GM23338 (cell line): ENCODE results near the gene VWCE. TPM values are rescaled to one million over a fixed set of nuclear protein-coding genes. Genes with fewer than 3 reads are reported as not detected.

Experiments used
- ATAC-seq: fragments of 200-7000 bp; cut with Tn5 transposase; 3 replicates; pipeline ENCODE4 v1.9.1; 2020
- DNase-seq: peaks from one replicate; pipeline ENCODE4 v3.0.0-alpha.2; 2015; ENCODE audit warnings: low spot score
- H2AFZ ChIP-seq: fragments of 200-600 bp; sonication (generic); 2 replicates; pipeline ENCODE4 v1.8.0; 2016; ENCODE audit warnings: antibody characterized with exemption, mild to moderate bottlenecking, moderate library complexity
- H3F3A ChIP-seq: fragments of 200-600 bp; sonication (generic); replicated peaks from 2 replicates; pipeline ENCODE4 v1.8.0; 2017; ENCODE audit warnings: antibody characterized with exemption, mixed run types, low read depth
- H3K27ac ChIP-seq: fragments of 200-600 bp; sonication (generic); 2 replicates; pipeline ENCODE4 v1.6.1; 2016; ENCODE audit warnings: low read depth
- H3K27me3 ChIP-seq: fragments of 200-600 bp; sonication (generic); 2 replicates; pipeline ENCODE4 v1.8.0; 2016; ENCODE audit warnings: mild to moderate bottlenecking, mixed run types, moderate library complexity; ENCODE audit not compliant: insufficient read depth
- H3K36me3 ChIP-seq: fragments of 200-600 bp; sonication (generic); 2 replicates; pipeline ENCODE4 v1.8.0; 2016; ENCODE audit warnings: mild to moderate bottlenecking; ENCODE audit not compliant: insufficient read depth
- H3K4me1 ChIP-seq: fragments of 200-600 bp; sonication (generic); 2 replicates; pipeline ENCODE4 v1.8.0; 2016; ENCODE audit warnings: mild to moderate bottlenecking, moderate library complexity; ENCODE audit not compliant: insufficient read depth
- H3K4me2 ChIP-seq: fragments of 200-600 bp; sonication (generic); 2 replicates; pipeline ENCODE4 v1.7.1; 2017; ENCODE audit warnings: mixed run types
- H3K4me3 ChIP-seq: fragments of 200-600 bp; sonication (generic); 2 replicates; pipeline ENCODE4 v1.6.1; 2016; ENCODE audit warnings: mixed run types
- H3K79me2 ChIP-seq: fragments of 200-600 bp; sonication (generic); replicated peaks from 2 replicates; pipeline ENCODE4 v1.8.0; 2017; ENCODE audit warnings: mild to moderate bottlenecking; ENCODE audit not compliant: insufficient read depth
- H3K9me2 ChIP-seq: fragments of 200-600 bp; sonication (generic); 2 replicates; pipeline ENCODE4 v1.8.0; 2017; ENCODE audit not compliant: insufficient read depth
- H4K20me1 ChIP-seq: fragments of 200-600 bp; sonication (generic); replicated peaks from 2 replicates; pipeline ENCODE4 v1.8.0; 2017; ENCODE audit warnings: mild to moderate bottlenecking; ENCODE audit not compliant: insufficient read depth
- H3K27ac Mint-ChIP-seq: 2 replicates; pipeline ENCODE4 v1.8.0; 2020; ENCODE audit warnings: inconsistent platforms, mild to moderate bottlenecking, moderate library complexity, mixed read lengths
- H3K27me3 Mint-ChIP-seq: 3 replicates; pipeline ENCODE4 v1.8.0; 2022; ENCODE audit warnings: low read depth, mild to moderate bottlenecking, moderate library complexity, mixed read lengths, inconsistent platforms; ENCODE audit not compliant: insufficient read depth, poor library complexity
- H3K36me3 Mint-ChIP-seq: 3 replicates; pipeline ENCODE4 v1.8.0; 2021; ENCODE audit warnings: low read depth, mild to moderate bottlenecking, inconsistent platforms, moderate library complexity, mixed read lengths
- H3K4me1 Mint-ChIP-seq: 3 replicates; pipeline ENCODE4 v1.8.0; 2020; ENCODE audit warnings: mild to moderate bottlenecking, inconsistent platforms, mixed read lengths
- H3K4me3 Mint-ChIP-seq: 3 replicates; pipeline ENCODE4 v1.8.0; 2021; ENCODE audit warnings: moderate library complexity, mild to moderate bottlenecking, inconsistent platforms, mixed read lengths
- H3K9me3 Mint-ChIP-seq: 3 replicates; pipeline ENCODE4 v1.8.0; 2020; ENCODE audit warnings: moderate library complexity, mild to moderate bottlenecking, inconsistent platforms, mixed read lengths
- CREB1 ChIP-seq: fragments of 250-450 bp; sonication (Bioruptor Pico); IDR thresholded peaks from 2 replicates; pipeline ENCODE4 v1.5.0; 2020; ENCODE audit warnings: low read depth, mild to moderate bottlenecking, moderate library complexity
- JUNB ChIP-seq: IDR thresholded peaks from one replicate; pipeline ENCODE4 v1.6.1; 2016; ENCODE audit warnings: antibody characterized with exemption; ENCODE audit not compliant: unreplicated experiment
- STAT1 ChIP-seq: IDR thresholded peaks from one replicate; pipeline ENCODE4 v1.6.1; 2016; ENCODE audit warnings: antibody characterized with exemption; ENCODE audit not compliant: unreplicated experiment
- ZNF114 ChIP-seq: fragments of 250-450 bp; sonication (Bioruptor Pico); IDR thresholded peaks from 2 replicates; pipeline ENCODE4 v1.5.0; 2020; ENCODE audit warnings: mild to moderate bottlenecking, moderate library complexity
- ZNF331 ChIP-seq: fragments of 250-450 bp; sonication (Bioruptor Pico); IDR thresholded peaks from 2 replicates; pipeline ENCODE4 v1.5.0; 2020; ENCODE audit warnings: low read depth, mild to moderate bottlenecking, moderate library complexity
- ZNF462 ChIP-seq: fragments of 250-450 bp; sonication (Bioruptor Pico); IDR thresholded peaks from 2 replicates; pipeline ENCODE4 v1.5.0; 2020; ENCODE audit warnings: mild to moderate bottlenecking, moderate library complexity
- polyA plus RNA-seq: library from polyadenylated mRNA; unstranded; fragments of >200 nt; fragmentation: Nextera tagmentation; extraction: Ambion mirVana; gene quantifications from 2 replicates; pipeline ENCODE4 v1.2.1, GENCODE V29; 2016
- total RNA-seq: library from RNA; depleted of rRNA; stranded (reverse); fragments of >200 nt; shearing (Covaris generic); gene quantifications from 2 replicates; pipeline ENCODE4 v1.2.3, GENCODE V29; 2014
- TF ChIP-seq, protein P1 (sequence below): IDR thresholded peaks from 2 replicates; pipeline ENCODE4 v1.6.1; 2016; ENCODE audit warnings: antibody characterized with exemption
- TF ChIP-seq, protein P2 (sequence below), 2 experiments: fragments of 200-600 bp in 1 of 2; sonication (generic) in 1 of 2; conservative IDR thresholded peaks; 2 replicates each; pipeline versions ENCODE4 v1.5.1 to v1.6.1; 2016 to 2017; ENCODE audit warnings: antibody characterized with exemption in 2 of 2, low read depth in 2 of 2, mild to moderate bottlenecking in 2 of 2, moderate library complexity in 1 of 2
- TF ChIP-seq, protein P3 (sequence below): IDR thresholded peaks from one replicate; pipeline ENCODE4 v1.6.1; 2018; ENCODE audit warnings: antibody characterized with exemption; ENCODE audit not compliant: unreplicated experiment

The VWCE gene
- total and polyA plus RNA-seq, 2 experiments from 2014 or later, result 9.9 to 16.9 TPM

DNA sequence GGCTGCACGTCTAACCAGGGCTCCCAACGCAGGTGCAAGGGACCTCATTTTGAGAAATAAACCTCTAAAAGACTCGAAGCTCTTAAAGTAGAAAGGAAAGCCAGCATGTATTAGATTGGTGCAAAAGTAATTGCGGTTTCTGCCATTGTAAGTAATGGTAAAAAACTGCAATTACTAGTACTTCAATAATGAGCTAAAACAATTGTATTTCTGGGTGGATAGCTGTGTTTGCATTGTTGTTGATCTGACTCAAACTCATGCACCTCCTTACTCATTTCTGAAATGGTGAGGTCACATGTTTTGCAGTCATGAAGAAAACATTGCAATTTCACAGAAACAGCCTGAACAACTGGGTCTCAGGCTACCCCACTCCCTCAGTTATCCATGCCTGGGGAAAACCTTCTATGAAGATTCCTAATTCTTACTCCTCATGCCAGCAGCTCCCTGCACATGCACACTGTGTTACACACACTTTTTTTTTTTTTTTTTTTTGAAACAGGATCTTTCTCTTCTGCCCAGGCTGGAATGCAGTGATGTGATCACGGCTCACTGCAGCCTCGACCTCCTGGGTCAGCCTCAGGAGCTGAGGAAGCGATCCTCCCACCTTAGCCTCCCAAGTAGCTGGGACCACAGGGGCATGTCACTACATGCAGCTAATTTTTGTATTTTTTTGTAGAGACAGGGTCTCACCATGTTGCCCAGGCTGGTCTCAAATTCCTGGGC is 24.6 kb downstream of the VWCE start:
- peaks cover 3% of the 10 kb centered on the region; the same call in 1 of the 2 replicates for H4K20me1 ChIP-seq
- no peak overlapping the region for H3K4me2 ChIP-seq
- no peaks in the 10 kb centered on the region for H3K27me3 ChIP-seq
- no peaks in the 10 kb centered on the region for H3F3A ChIP-seq
- Mint-ChIP-seq H3K27me3 (peaks cover 2% of the 10 kb centered on the region), H3K4me1 (no peaks in the 10 kb centered on the region), H3K4me3 (no peak overlapping the region), H3K27ac (no peak overlapping the region), H3K36me3 (peaks cover 11% of the 10 kb centered on the region; the same call in 2 of the 3 replicates), H3K9me3 (no peaks in the 10 kb centered on the region)
- no peak overlapping the region for H2AFZ ChIP-seq
- no peak overlapping the region for H3K27ac ChIP-seq
- no peaks in the 10 kb centered on the region for H3K4me1 ChIP-seq
- no peaks in the 10 kb centered on the region for H3K79me2 ChIP-seq
- H3K4me3 ChIP-seq, result no peak overlapping the region
- H3K9me2 ChIP-seq, result no peaks in the 10 kb centered on the region
- DNase-seq (no peak), ATAC-seq (no peak)
- TF ChIP-seq, protein P1, sequence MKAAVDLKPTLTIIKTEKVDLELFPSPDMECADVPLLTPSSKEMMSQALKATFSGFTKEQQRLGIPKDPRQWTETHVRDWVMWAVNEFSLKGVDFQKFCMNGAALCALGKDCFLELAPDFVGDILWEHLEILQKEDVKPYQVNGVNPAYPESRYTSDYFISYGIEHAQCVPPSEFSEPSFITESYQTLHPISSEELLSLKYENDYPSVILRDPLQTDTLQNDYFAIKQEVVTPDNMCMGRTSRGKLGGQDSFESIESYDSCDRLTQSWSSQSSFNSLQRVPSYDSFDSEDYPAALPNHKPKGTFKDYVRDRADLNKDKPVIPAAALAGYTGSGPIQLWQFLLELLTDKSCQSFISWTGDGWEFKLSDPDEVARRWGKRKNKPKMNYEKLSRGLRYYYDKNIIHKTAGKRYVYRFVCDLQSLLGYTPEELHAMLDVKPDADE, result no peak
- TF ChIP-seq JUNB (no peak), ZNF331 (no peak), CREB1 (CRISPR knock-in tag) (no peak), ZNF114 (CRISPR knock-in tag) (no peak), STAT1 (no peak), ZNF462 (no peak)
- TF ChIP-seq, protein P2, sequence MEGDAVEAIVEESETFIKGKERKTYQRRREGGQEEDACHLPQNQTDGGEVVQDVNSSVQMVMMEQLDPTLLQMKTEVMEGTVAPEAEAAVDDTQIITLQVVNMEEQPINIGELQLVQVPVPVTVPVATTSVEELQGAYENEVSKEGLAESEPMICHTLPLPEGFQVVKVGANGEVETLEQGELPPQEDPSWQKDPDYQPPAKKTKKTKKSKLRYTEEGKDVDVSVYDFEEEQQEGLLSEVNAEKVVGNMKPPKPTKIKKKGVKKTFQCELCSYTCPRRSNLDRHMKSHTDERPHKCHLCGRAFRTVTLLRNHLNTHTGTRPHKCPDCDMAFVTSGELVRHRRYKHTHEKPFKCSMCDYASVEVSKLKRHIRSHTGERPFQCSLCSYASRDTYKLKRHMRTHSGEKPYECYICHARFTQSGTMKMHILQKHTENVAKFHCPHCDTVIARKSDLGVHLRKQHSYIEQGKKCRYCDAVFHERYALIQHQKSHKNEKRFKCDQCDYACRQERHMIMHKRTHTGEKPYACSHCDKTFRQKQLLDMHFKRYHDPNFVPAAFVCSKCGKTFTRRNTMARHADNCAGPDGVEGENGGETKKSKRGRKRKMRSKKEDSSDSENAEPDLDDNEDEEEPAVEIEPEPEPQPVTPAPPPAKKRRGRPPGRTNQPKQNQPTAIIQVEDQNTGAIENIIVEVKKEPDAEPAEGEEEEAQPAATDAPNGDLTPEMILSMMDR (conservative IDR thresholded peaks at IDR 0.05; ENCODE audit: low read depth in 2 of 2), result no peak
- TF ChIP-seq, protein P3, sequence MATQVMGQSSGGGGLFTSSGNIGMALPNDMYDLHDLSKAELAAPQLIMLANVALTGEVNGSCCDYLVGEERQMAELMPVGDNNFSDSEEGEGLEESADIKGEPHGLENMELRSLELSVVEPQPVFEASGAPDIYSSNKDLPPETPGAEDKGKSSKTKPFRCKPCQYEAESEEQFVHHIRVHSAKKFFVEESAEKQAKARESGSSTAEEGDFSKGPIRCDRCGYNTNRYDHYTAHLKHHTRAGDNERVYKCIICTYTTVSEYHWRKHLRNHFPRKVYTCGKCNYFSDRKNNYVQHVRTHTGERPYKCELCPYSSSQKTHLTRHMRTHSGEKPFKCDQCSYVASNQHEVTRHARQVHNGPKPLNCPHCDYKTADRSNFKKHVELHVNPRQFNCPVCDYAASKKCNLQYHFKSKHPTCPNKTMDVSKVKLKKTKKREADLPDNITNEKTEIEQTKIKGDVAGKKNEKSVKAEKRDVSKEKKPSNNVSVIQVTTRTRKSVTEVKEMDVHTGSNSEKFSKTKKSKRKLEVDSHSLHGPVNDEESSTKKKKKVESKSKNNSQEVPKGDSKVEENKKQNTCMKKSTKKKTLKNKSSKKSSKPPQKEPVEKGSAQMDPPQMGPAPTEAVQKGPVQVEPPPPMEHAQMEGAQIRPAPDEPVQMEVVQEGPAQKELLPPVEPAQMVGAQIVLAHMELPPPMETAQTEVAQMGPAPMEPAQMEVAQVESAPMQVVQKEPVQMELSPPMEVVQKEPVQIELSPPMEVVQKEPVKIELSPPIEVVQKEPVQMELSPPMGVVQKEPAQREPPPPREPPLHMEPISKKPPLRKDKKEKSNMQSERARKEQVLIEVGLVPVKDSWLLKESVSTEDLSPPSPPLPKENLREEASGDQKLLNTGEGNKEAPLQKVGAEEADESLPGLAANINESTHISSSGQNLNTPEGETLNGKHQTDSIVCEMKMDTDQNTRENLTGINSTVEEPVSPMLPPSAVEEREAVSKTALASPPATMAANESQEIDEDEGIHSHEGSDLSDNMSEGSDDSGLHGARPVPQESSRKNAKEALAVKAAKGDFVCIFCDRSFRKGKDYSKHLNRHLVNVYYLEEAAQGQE, result no peak
- no peaks in the 10 kb centered on the region; the same call in 1 of the 2 replicates for H3K36me3 ChIP-seq
